HepG2 (cell line): ENCODE measurements around the gene TFF2. TPM values are rescaled to one million over a fixed set of nuclear protein-coding genes. Genes with fewer than 3 reads are reported as not detected.

Experiments used
- ATAC-seq: fragments of 200-7000 bp; cut with Tn5 transposase; 3 replicates; pipeline ENCODE4 v1.9.1; 2020; ENCODE audit warnings: mild to moderate bottlenecking, moderate library complexity
- BruUV-seq: library from RNA; stranded (reverse); fragments of 400-500 nt; replicated peaks from 2 replicates; lab custom pipeline; 2021; lab: Mats Ljungman, UMichigan
- CTCF ChIA-PET: fragments of 300-600 bp; formaldehyde crosslinking; extraction: SDS; loops from one replicate; lab custom pipeline; 2021; ENCODE audit warnings: low total read pairs, inconsistent platforms, low intra/inter-chr PET ratio; lab: Yijun Ruan, JAX
- POLR2A ChIA-PET: fragments of 350-600 bp; sonication (Branson Sonifier 250); formaldehyde crosslinking; loops from one replicate; lab custom pipeline; 2020; ENCODE audit warnings: antibody characterized with exemption, inconsistent platforms; lab: Yijun Ruan, JAX
- DNase-seq: peaks from one replicate; pipeline ENCODE4 v3.0.0-alpha.2; 2015; ENCODE audit warnings: low spot score
- FAIRE-seq: peaks from 3 replicates; lab custom pipeline; 2011; peaks lifted over from hg19 to GRCh38; lab: Jason Lieb, UNC
- H2AFZ ChIP-seq: one replicate; pipeline ENCODE4 v1.6.1; 2011; ENCODE audit warnings: low read length, inconsistent platforms
- H3K27ac ChIP-seq: fragments of 300-600 bp; 3 replicates; pipeline ENCODE4 v1.8.0; 2011; ENCODE audit warnings: mixed run types, mild to moderate bottlenecking, mixed read lengths, low read length, inconsistent platforms; ENCODE audit not compliant: insufficient read depth; ENCODE audit errors: extremely low read length
- H3K27me3 ChIP-seq, 2 experiments: fragments of 200-600 bp in 1 of 2; 2 replicates in 1 of 2; 3 replicates in 1 of 2; pipeline versions ENCODE4 v1.6.0 to v1.8.0; 2011; ENCODE audit warnings: low read length in 2 of 2, mild to moderate bottlenecking in 2 of 2, moderate library complexity in 2 of 2, inconsistent platforms in 1 of 2; ENCODE audit not compliant: insufficient read depth in 2 of 2, control insufficient read depth in 1 of 2
- H3K36me3 ChIP-seq, 2 experiments: fragments of 200-600 bp in 1 of 2; replicated peaks in 1 of 2; 2 replicates in 1 of 2; 3 replicates in 1 of 2; pipeline versions ENCODE4 v1.5.1 to v1.8.0; 2011; ENCODE audit warnings: low read length in 2 of 2, inconsistent platforms in 1 of 2; ENCODE audit not compliant: insufficient read depth in 2 of 2, control insufficient read depth in 1 of 2
- H3K4me1 ChIP-seq: 2 replicates; pipeline ENCODE4 v1.5.1; 2012; ENCODE audit warnings: low read length, inconsistent platforms; ENCODE audit not compliant: insufficient read depth
- H3K4me2 ChIP-seq: 2 replicates; pipeline ENCODE4 v1.6.0; 2011; ENCODE audit warnings: low read depth, low read length, inconsistent platforms
- H3K4me3 ChIP-seq, 3 experiments: fragments of 200-600 bp in 1 of 3; sonication (generic), shearing (Covaris generic) in 1 of 3; replicated peaks in 1 of 3; 2 replicates each; pipeline ENCODE4 v1.5.1; 2011 to 2016; ENCODE audit warnings: low read length in 3 of 3, inconsistent platforms in 2 of 3, low read depth in 2 of 3, mild to moderate bottlenecking in 2 of 3, control low read depth in 1 of 3, mixed read lengths in 1 of 3; ENCODE audit not compliant: insufficient read depth in 1 of 3
- H3K79me2 ChIP-seq: one replicate; pipeline ENCODE4 v1.6.1; 2011; ENCODE audit warnings: low read length, inconsistent platforms; ENCODE audit not compliant: insufficient read depth
- H3K9ac ChIP-seq: 2 replicates; pipeline ENCODE4 v1.6.0; 2011; ENCODE audit warnings: mild to moderate bottlenecking, low read depth, low read length, inconsistent platforms; ENCODE audit not compliant: insufficient read depth
- H3K9me3 ChIP-seq: 2 replicates; pipeline ENCODE4 v1.5.1; 2012; ENCODE audit warnings: mild to moderate bottlenecking, low read length
- H4K20me1 ChIP-seq: 2 replicates; pipeline ENCODE4 v1.6.0; 2011; ENCODE audit warnings: inconsistent platforms, mild to moderate bottlenecking, low read length, moderate library complexity; ENCODE audit not compliant: insufficient read depth
- FOXO1 ChIP-seq: sonication (generic); formaldehyde crosslinking; IDR thresholded peaks from 2 replicates; pipeline ENCODE4 v1.4.0; 2020; ENCODE audit warnings: missing genetic modification reagents
- MAF1 ChIP-seq: sonication (generic); formaldehyde crosslinking; IDR thresholded peaks from 2 replicates; pipeline ENCODE4 v1.5.0; 2020; ENCODE audit warnings: missing genetic modification reagents, borderline replicate concordance
- SNAPC5 ChIP-seq: sonication (generic); formaldehyde crosslinking; IDR thresholded peaks from 2 replicates; pipeline ENCODE4 v1.8.1; 2023; ENCODE audit warnings: mild to moderate bottlenecking, missing genetic modification reagents, borderline replicate concordance
- TOPORS ChIP-seq: sonication (generic); formaldehyde crosslinking; IDR thresholded peaks from 2 replicates; pipeline ENCODE4 v1.8.0; 2023; ENCODE audit warnings: mild to moderate bottlenecking, missing genetic modification reagents
- ZNF512B ChIP-seq: sonication (generic); formaldehyde crosslinking; IDR thresholded peaks from 2 replicates; pipeline ENCODE4 v1.5.1; 2020; ENCODE audit warnings: missing genetic modification reagents, mild to moderate bottlenecking, borderline replicate concordance
- WGBS: methylation state at CpG from one replicate; pipeline ENCODE4 v1.1.6; 2017; ENCODE audit warnings: low lambda C conversion rate; 5-methylcytosine and 5-hydroxymethylcytosine counted together
- in situ Hi-C: cut with HindIII; loops from 2 replicates; pipeline ENCODE4 v1.10.0; 2017; ENCODE audit warnings: low pct_unique_long_range_greater_than_20kb; ENCODE audit not compliant: extremely low pct_ligation_motif_present
- intact Hi-C: fragments of 100-400 bp; cut with micrococcal nuclease; formaldehyde crosslinking; loops from one replicate; pipeline ENCODE4 v1.10.0; 2022; ENCODE audit not compliant: unreplicated experiment
- polyA plus RNA-seq, 8 experiments: library from polyadenylated mRNA; depleted of rRNA in 3 of 8; stranded (reverse) in 7 of 8; unstranded in 1 of 8; fragments of >200 nt; fragmentation: Illumina TruSeq in 4 of 8; extraction: Trizol in 4 of 8; gene quantifications; 2 replicates each; pipeline versions ENCODE4 v1.2.1 to v1.2.3, GENCODE V29; 2011 to 2016; ENCODE audit warnings: low read depth in 4 of 8, missing spikeins in 1 of 8, mixed read lengths in 1 of 8; ENCODE audit not compliant: insufficient read depth in 1 of 8
- total RNA-seq, 5 experiments: library from RNA; depleted of rRNA; stranded (reverse); fragments of >200 nt; fragmentation: Illumina TruSeq; extraction: Trizol; gene quantifications; 2 replicates each; pipeline ENCODE4 v1.2.3, GENCODE V29; 2016; ENCODE audit warnings: low read depth in 1 of 5

Gene TFF2
- total and polyA plus RNA-seq, 2 of the 13 experiments (the other 11 are each of a cell fraction or from before 2014, with no cell fraction given): 1.5 TPM; not detected in 1

- ChIA-PET POLR2A (no interaction called here), CTCF (no interaction called here)
- no peak for FAIRE-seq
- H4K20me1 ChIP-seq: no peaks in the 10 kb centered on the region
- H3K4me2 ChIP-seq: no peak overlapping the region
- no TSS peak for BruUV-seq
- TF ChIP-seq MAF1 (CRISPR knock-in tag) (no peak), SNAPC5 (CRISPR knock-in tag) (no peak), FOXO1 (CRISPR knock-in tag) (no peak), TOPORS (CRISPR knock-in tag) (no peak), ZNF512B (CRISPR knock-in tag) (no peak)
- no peak for ATAC-seq
- no peak for DNase-seq
- H3K4me1 ChIP-seq: peaks cover 17% of the 10 kb centered on the region
- in situ Hi-C loops (no loop called here), intact Hi-C loops (no loop called here)
- WGBS: 69% methylated on average over 18 of the region's 18 CpGs
- H3K36me3 ChIP-seq: no peaks in the 10 kb centered on the region
- no peaks in the 10 kb centered on the region for H3K9me3 ChIP-seq
- no peak overlapping the region for H3K27ac ChIP-seq
- no peaks in the 10 kb centered on the region for H3K79me2 ChIP-seq
- peaks cover under 1 to 1% of the 10 kb centered on the region in 2 experiments; a peak in 1 of 5 replicates for H3K27me3 ChIP-seq
- no peak overlapping the region for H2AFZ ChIP-seq
- H3K9ac ChIP-seq: no peak overlapping the region
- H3K4me3 ChIP-seq: no peak overlapping the region
These were observed 20.3 kb upstream of the TFF2 start for GRCh38 chr21:42370894-42371654.
